Body of pancreas (tissue), 4 donors: ENCODE measurements around the gene PLPPR5.

Experiments used
- CTCF ChIP-seq, 7 experiments: fragments of 450-650 bp in 4 of 7; fragments of 200-600 bp in 3 of 7; sonication (generic) in 3 of 7; IDR thresholded peaks; one replicate each; pipeline ENCODE4 v1.5.1; 2016 to 2019; ENCODE audit warnings: antibody characterized with exemption in 7 of 7
- POLR2A ChIP-seq, 3 donors: fragments of 450-650 bp; IDR thresholded peaks; one replicate each; pipeline ENCODE4 v1.6.1; 2016; ENCODE audit warnings: antibody characterized with exemption in 3 of 3, mild to moderate bottlenecking in 2 of 3

GRCh38 chr1:99051611-99052283 is 47.1 kb upstream of the PLPPR5 start:
- TF ChIP-seq CTCF (IDR thresholded peaks at IDR 0.05) = no peak
- TF ChIP-seq POLR2A (IDR thresholded peaks at IDR 0.05) = no peak
